Activated CD4-positive, alpha-beta T cell treated with anti-CD3 and anti-CD28 coated beads, Interleukin-2, amount 10 ng/mL, durations not matched to agents 24 days and 14 days (primary cell): Measurements from ENCODE around the gene ZNF827. TPM values are rescaled to one million over a fixed set of nuclear protein-coding genes. Genes with fewer than 3 reads are reported as not detected.

Source experiments
- DNase-seq: peaks from one replicate; pipeline ENCODE4 v3.0.0; 2022
- H3K27ac Mint-ChIP-seq: one replicate; pipeline ENCODE4 v1.8.0; 2022; ENCODE audit warnings: mild to moderate bottlenecking, mixed read lengths
- H3K27me3 Mint-ChIP-seq: one replicate; pipeline ENCODE4 v1.8.0; 2022; ENCODE audit warnings: mixed read lengths
- H3K36me3 Mint-ChIP-seq: one replicate; pipeline ENCODE4 v1.8.0; 2022; ENCODE audit warnings: low read depth, mild to moderate bottlenecking, mixed read lengths
- H3K4me1 Mint-ChIP-seq: one replicate; pipeline ENCODE4 v1.8.0; 2021; ENCODE audit warnings: mixed read lengths
- H3K4me3 Mint-ChIP-seq: one replicate; pipeline ENCODE4 v1.8.0; 2022; ENCODE audit warnings: mild to moderate bottlenecking, moderate library complexity, mixed read lengths
- H3K9me3 Mint-ChIP-seq: one replicate; pipeline ENCODE4 v1.8.0; 2021; ENCODE audit warnings: mixed read lengths
- intact Hi-C: fragments of 100-400 bp; cut with micrococcal nuclease; formaldehyde crosslinking; loops from one replicate; pipeline ENCODE4 v1.15.1; 2023
- total RNA-seq: library from RNA; stranded (reverse); gene quantifications from 2 replicates; pipeline ENCODE4 v1.2.3, GENCODE V29; 2022

The ZNF827 gene
- total RNA-seq, 1 donor from 2014 or later = 59.4 TPM

DNA sequence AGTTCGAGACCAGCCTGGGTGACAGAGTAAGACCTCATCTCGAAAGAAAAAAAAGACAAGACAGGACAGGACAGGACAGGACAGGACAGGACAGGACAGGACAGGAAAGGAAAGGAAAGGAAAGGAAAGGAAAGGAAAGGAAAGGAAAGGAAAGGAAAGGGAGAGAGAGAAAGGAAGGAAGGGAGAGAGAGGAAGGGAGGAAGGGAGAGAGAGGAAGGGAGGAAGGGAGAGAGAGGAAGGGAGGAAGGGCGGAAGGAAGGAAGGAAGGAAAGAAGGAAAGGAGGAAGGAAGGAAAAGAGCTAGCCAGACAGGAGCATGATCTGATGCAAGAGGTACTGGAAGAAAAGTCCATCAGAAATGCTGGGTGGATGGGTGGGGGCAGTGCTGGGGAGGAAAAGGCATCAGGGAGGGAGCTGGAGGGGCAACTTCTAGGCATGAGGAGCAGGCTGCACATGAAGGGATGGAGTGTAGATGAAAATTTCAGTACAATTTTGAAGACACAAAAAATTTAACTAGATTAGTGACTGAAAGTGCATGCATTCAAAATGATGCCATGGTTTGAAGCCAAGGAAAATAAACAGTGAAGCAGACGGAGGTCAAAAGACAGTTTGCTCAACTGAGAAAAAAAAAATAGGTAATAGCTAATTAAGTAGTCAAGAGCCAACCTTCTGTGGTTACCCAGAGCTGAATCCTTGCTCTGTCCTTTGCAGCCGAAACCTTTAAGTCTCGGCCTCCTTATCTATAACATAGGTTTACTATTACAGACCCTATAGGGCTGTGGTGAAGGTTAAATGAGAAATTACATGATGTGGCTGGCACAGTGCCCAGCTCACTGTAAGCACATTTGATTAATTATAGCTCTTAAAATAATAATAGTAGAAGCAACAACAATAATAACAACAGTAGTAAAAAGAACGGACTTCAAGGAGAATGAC is 59.9 kb downstream of the ZNF827 start:
- intact Hi-C loops = loop anchor here (10.0 kb wide), 1 partner anchor 56 kb away; the partner anchor contains the start of gene ZNF827
- H3K27me3 Mint-ChIP-seq = no peaks in the 10 kb centered on the region
- peaks cover 24% of the 10 kb centered on the region for H3K4me1 Mint-ChIP-seq
- H3K9me3 Mint-ChIP-seq = no peaks in the 10 kb centered on the region
- DNase-seq = no peak
- H3K36me3 Mint-ChIP-seq = peaks cover 55% of the 10 kb centered on the region
- H3K27ac Mint-ChIP-seq = no peak overlapping the region
- no peak overlapping the region for H3K4me3 Mint-ChIP-seq

DNA sequence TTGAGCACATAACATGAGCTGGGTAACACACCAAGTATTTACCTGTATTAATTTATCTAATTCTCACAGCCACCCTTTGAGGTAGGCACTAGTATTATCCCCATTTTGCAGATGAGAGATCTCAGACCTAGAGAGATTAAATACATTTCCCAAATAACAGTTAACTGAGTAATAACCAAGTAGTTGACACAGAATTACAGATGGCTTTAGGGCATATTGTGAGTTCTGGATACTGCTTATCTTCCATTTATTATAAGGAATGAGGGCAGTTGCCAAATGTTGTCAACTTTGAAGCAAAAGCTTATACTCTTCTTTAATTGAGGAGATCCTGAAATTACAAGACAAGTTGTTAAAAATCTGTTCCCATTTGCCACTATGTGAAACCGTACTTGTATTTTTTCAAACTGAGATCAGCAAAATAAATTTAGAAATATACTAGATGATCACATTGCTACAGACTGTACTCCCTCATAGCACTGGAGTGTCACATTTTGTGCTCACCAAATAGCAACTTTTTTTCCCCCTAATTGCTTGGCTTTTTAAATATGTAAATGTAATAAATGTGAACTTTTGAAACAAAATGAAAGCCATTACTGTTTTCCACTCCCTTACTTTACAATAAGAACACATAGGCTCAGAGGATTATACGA is 62.0 kb downstream of the ZNF827 start:
- Mint-ChIP-seq H3K36me3 (peaks cover 52% of the 10 kb centered on the region), H3K4me3 (no peak overlapping the region), H3K9me3 (no peaks in the 10 kb centered on the region), H3K27ac (no peak overlapping the region), H3K4me1 (peaks cover 16% of the 10 kb centered on the region), H3K27me3 (no peaks in the 10 kb centered on the region)
- intact Hi-C loops = loop anchor here (10.0 kb wide), 1 partner anchor 58 kb away; the partner anchor contains the start of gene ZNF827
- DNase-seq = no peak

DNA sequence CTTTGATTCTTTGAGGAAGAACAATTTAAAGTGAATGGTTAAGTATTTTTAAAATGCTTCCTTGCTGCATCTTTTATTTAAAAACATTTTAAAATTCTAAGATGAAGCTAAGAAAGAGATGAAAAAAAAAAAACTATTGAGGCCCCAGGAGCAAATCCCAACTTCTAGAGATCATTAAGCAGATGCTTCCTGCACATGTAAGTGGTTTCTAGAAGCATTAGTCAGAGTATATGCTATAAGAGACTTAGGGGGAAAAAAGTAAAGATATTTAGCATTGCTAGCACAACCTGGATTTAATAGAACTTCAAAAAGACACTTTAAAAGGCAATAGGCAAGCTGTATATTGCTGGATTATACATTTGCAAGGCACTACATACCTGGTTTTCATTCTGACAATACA is 64.7 kb downstream of the ZNF827 start:
- Mint-ChIP-seq H3K4me1 (peaks cover 18% of the 10 kb centered on the region), H3K9me3 (no peaks in the 10 kb centered on the region), H3K4me3 (no peak overlapping the region), H3K36me3 (peaks cover 45% of the 10 kb centered on the region), H3K27ac (no peak overlapping the region), H3K27me3 (no peaks in the 10 kb centered on the region)
- intact Hi-C loops = loop anchor here (10.0 kb wide), 1 partner anchor 61 kb away; the partner anchor contains the start of gene ZNF827
- DNase-seq = no peak

DNA sequence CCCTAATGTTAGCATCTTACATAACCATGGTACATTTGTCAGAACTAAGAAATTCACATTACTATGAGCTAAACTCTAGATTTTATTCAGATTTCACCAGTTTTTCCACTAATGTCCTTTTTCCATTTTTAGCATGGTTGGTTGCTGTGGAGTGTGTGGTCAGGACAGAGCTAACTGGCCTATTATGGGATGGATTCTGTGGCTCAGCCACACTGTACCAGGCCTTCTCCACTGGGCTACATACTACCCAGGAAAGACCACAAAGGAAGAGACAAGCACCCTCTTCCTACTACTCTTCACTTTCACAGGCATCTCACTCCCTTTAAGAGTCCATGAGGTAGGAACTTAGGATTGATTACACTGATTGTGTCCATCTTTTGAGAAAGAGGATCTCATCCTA is 67.4 kb downstream of the ZNF827 start:
- DNase-seq = no peak
- H3K9me3 Mint-ChIP-seq = no peaks in the 10 kb centered on the region
- peak overlapping the region; percentile 29 for H3K27ac Mint-ChIP-seq
- no peak overlapping the region for H3K4me3 Mint-ChIP-seq
- H3K36me3 Mint-ChIP-seq = peaks cover 36% of the 10 kb centered on the region
- no peaks in the 10 kb centered on the region for H3K27me3 Mint-ChIP-seq
- H3K4me1 Mint-ChIP-seq = peaks cover 16% of the 10 kb centered on the region
- intact Hi-C loops = loop anchor here (10.0 kb wide), 1 partner anchor 64 kb away; the partner anchor contains the start of gene ZNF827

GRCh38 chr4:145870155-145871020 is 68.2 kb downstream of the ZNF827 start:
- DNase-seq = no peak
- H3K4me3 Mint-ChIP-seq = no peak overlapping the region
- peaks cover 37% of the 10 kb centered on the region for H3K36me3 Mint-ChIP-seq
- no peaks in the 10 kb centered on the region for H3K9me3 Mint-ChIP-seq
- intact Hi-C loops = loop anchor here (10.0 kb wide), 1 partner anchor 64 kb away; the partner anchor contains the start of gene ZNF827
- peaks cover 19% of the 10 kb centered on the region for H3K4me1 Mint-ChIP-seq
- peak overlapping the region; percentile 53 for H3K27ac Mint-ChIP-seq
- no peaks in the 10 kb centered on the region for H3K27me3 Mint-ChIP-seq

- intact Hi-C loops = loop anchor here (2.0 kb wide), 1 partner anchor 40 kb away; no protein-coding TSS in a partner anchor
Observed at GRCh38 chr4:145868637-145869409, 69.8 kb downstream of the ZNF827 start.

GRCh38 chr4:145867406-145867805 is 71.2 kb downstream of the ZNF827 start:
- Mint-ChIP-seq H3K36me3 (peaks cover 36% of the 10 kb centered on the region), H3K4me3 (no peak overlapping the region), H3K9me3 (no peaks in the 10 kb centered on the region), H3K4me1 (peaks cover 31% of the 10 kb centered on the region), H3K27ac (no peak overlapping the region), H3K27me3 (no peaks in the 10 kb centered on the region)
- intact Hi-C loops = no loop called here
- DNase-seq = no peak

More at GRCh38 chr4:145868637-145869409, 69.8 kb downstream of the ZNF827 start:
- no peaks in the 10 kb centered on the region for H3K9me3 Mint-ChIP-seq
- H3K4me3 Mint-ChIP-seq = no peak overlapping the region
- H3K27me3 Mint-ChIP-seq = no peaks in the 10 kb centered on the region
- DNase-seq = no peak
- no peak overlapping the region for H3K27ac Mint-ChIP-seq
- H3K36me3 Mint-ChIP-seq = peaks cover 35% of the 10 kb centered on the region
- peaks cover 23% of the 10 kb centered on the region for H3K4me1 Mint-ChIP-seq

DNA sequence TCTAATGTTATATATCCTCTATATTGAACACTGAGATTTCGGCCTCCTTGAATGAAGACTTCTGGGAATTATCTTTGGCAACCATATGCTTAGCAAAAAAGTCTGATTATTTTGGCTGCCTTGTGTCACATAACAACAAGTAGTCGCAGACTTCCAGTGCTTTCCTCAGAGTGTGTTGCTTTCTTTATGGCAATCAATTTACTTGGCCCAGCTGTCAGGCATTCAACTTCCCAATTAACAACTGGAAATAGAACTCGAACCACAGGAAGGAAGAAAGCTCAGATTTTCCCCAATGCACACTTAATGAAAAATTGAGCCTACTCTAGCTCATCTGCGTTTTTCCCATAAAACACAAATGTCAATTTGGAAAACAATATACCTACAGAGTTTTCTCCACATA is 71.6 kb downstream of the ZNF827 start:
- intact Hi-C loops = no loop called here
- peaks cover 33% of the 10 kb centered on the region for H3K36me3 Mint-ChIP-seq

GRCh38 chr4:145865274-145865941 is 73.2 kb downstream of the ZNF827 start:
- Mint-ChIP-seq H3K27ac (peak overlapping the region; percentile 39), H3K36me3 (peaks cover 36% of the 10 kb centered on the region), H3K27me3 (no peaks in the 10 kb centered on the region), H3K4me1 (peaks cover 19% of the 10 kb centered on the region), H3K9me3 (no peaks in the 10 kb centered on the region), H3K4me3 (no peak overlapping the region)
- intact Hi-C loops = no loop called here
- no peak for DNase-seq

More for the DNA sequence above, 71.6 kb downstream of the ZNF827 start:
- Mint-ChIP-seq H3K27ac (no peak overlapping the region), H3K4me1 (peaks cover 29% of the 10 kb centered on the region), H3K4me3 (no peak overlapping the region), H3K27me3 (no peaks in the 10 kb centered on the region), H3K9me3 (no peaks in the 10 kb centered on the region)
- DNase-seq = no peak

GRCh38 chr4:145863191-145863590 is 75.4 kb downstream of the ZNF827 start:
- Mint-ChIP-seq H3K9me3 (no peaks in the 10 kb centered on the region), H3K4me1 (peaks cover 20% of the 10 kb centered on the region), H3K36me3 (peaks cover 47% of the 10 kb centered on the region), H3K27ac (peak overlapping the region; percentile 20), H3K4me3 (no peak overlapping the region), H3K27me3 (no peaks in the 10 kb centered on the region)
- intact Hi-C loops = no loop called here
- DNase-seq = no peak

GRCh38 chr4:145861336-145862318 is 77.0 kb downstream of the ZNF827 start:
- Mint-ChIP-seq H3K9me3 (no peaks in the 10 kb centered on the region), H3K27me3 (no peaks in the 10 kb centered on the region), H3K27ac (no peak overlapping the region), H3K36me3 (peaks cover 47% of the 10 kb centered on the region), H3K4me1 (peaks cover 20% of the 10 kb centered on the region), H3K4me3 (no peak overlapping the region)
- no peak for DNase-seq
- intact Hi-C loops = no loop called here
